Measurements from ENCODE around the gene TRIO. TPM values are rescaled to one million over a fixed set of nuclear protein-coding genes. Genes with fewer than 3 reads are reported as not detected.

TRIO gene
- total and polyA plus RNA-seq, 10 of the 15 experiments (the other 5 are each of a cell fraction or from before 2014, with no cell fraction given) = 5.1 to 96.4 (median 44.6) TPM

DNA sequence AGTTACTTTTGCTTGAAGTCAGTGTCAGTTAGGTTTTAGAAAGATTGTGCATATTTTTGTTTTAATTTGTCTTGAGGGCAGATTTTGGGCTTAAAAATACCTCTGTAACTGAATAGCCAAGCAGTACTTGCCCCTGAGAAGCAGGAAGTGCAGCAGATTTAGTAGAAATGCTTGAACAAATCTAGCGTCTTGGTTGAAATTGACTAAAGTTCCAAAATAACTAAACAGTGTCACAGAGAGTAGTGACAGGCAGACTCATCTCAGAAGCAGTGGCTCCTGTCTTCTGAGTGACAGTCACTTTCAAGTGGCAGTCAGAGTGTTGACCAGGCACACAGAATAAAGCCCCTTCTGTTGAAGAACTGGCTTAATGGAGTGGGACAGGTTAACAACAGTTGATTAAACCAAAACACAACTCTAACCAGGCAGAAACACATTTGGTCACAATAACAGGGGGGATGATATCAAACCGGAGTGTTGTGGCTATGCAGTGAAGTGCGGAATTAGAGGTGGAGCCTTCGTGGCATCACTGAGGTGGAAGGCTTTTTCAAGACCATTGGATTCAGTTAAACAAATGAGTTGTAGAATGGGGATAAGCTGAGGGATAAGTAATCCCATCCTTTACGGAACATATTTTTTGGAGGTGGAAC is 29.1 kb downstream of the TRIO start:
- no peaks in the 10 kb centered on the region for H3K36me3 ChIP-seq (ENCODE audit: control insufficient read depth in 2 of 2, insufficient read depth in 2 of 2, low read length in 1 of 2)
- CTCF ChIA-PET = interaction anchor here (0.6 to 1.8 kb wide), 11 partner anchors 8 to 495 kb away, joined by 3 to 9 read pairs (median 3); no protein-coding TSS in a partner anchor
- ATAC-seq (peak; percentile 63), FAIRE-seq (peak; percentile 13), DNase-seq (ENCODE audit: low read depth, low spot score) (peak; percentile 69)
- H2AFZ ChIP-seq (ENCODE audit: control insufficient read depth, low read depth, low read length) = no peak overlapping the region
- peaks cover 52% of the 10 kb centered on the region for H3K4me1 ChIP-seq (ENCODE audit: control insufficient read depth, insufficient read depth, low read length)
- H3K4me3 ChIP-seq = peak overlapping the region; percentile 49
- no TSS peak for BruUV-seq (replicated peaks)
- H3K9me3 ChIP-seq (replicated peaks; ENCODE audit: control insufficient read depth, insufficient read depth, low read length) = no peaks in the 10 kb centered on the region
- H3K4me2 ChIP-seq (ENCODE audit: control insufficient read depth, insufficient read depth) = peak overlapping the region; percentile 73
- H4K20me1 ChIP-seq (ENCODE audit: control insufficient read depth, insufficient read depth) = no peaks in the 10 kb centered on the region
- H3K27ac ChIP-seq (ENCODE audit: control insufficient read depth, insufficient read depth) = peak overlapping the region; percentile 91
- no peaks in the 10 kb centered on the region for H3K27me3 ChIP-seq (replicated peaks in 1 of 2; ENCODE audit: control insufficient read depth in 2 of 2, insufficient read depth in 2 of 2, low read length in 1 of 2)
- 2% methylated on average over 5 of the region's 5 CpGs for WGBS (ENCODE audit: insufficient coverage, insufficient replicate concordance, low lambda C conversion rate, missing lambda C conversion rate)
- RAD21 ChIA-PET (ENCODE audit: unreplicated experiment) = interaction anchor here (1.0 to 20.6 kb wide), 7 partner anchors 12 to 98 kb away, joined by 3 to 344 read pairs (median 4); partner anchors contain the start of gene TRIO
- in situ Hi-C loops (cut with MboI) = loop anchor here (25.0 kb wide), 1 partner anchor 490 kb away; the partner anchor contains the start of gene OTULIN
- peak overlapping the region; percentile 36; the same call in 1 of the 2 replicates for H3K9ac ChIP-seq (ENCODE audit: control insufficient read depth, insufficient read depth, low read length)
- POLR2A ChIA-PET = interaction anchor here (0.9 to 13.8 kb wide), 5 partner anchors 20 to 40 kb away, joined by 3 to 314 read pairs (median 8); partner anchors contain the start of gene TRIO
- SMC1A ChIA-PET (ENCODE audit: uncharacterized antibody, unreplicated experiment) = interaction anchor here (0.8 to 16.4 kb wide), 8 partner anchors 19 to 98 kb away, joined by 3 to 430 read pairs (median 3); no protein-coding TSS in a partner anchor
- H3K79me2 ChIP-seq (ENCODE audit: control insufficient read depth, insufficient read depth, low read length) = peaks cover 96% of the 10 kb centered on the region
- intact Hi-C loops (cut with micrococcal nuclease; ENCODE audit: unreplicated experiment) = loop anchor here (2.0 kb wide), 1 partner anchor 15 kb away; no protein-coding TSS in a partner anchor
- TF ChIP-seq HDAC2 (IDR thresholded peaks at IDR 0.05) = no peak
- no peak for TF ChIP-seq PAX8 (IDR thresholded peaks at IDR 0.05)
- no peak for TF ChIP-seq NR2C1 (IDR thresholded peaks at IDR 0.05)
- 0 out of 2 replicates have a peak, but pooled peaks have one; percentile 59 for TF ChIP-seq CBX5 (IDR thresholded peaks at IDR 0.05; ENCODE audit: low read depth)
- TF ChIP-seq NFIC (IDR thresholded peaks at IDR 0.05; ENCODE audit: low read depth, low read length) = peak; percentile 40
- 0 out of 4 replicates have a peak, but pooled peaks of 1 of the 2 experiments have one; percentile 8 for TF ChIP-seq EP300 (IDR thresholded peaks at IDR 0.05; ENCODE audit: borderline replicate concordance in 1 of 2, control insufficient read depth in 1 of 2, low read depth in 2 of 2, low read length in 2 of 2)
- TF ChIP-seq ZBED1 (IDR thresholded peaks at IDR 0.05; ENCODE audit: borderline replicate concordance) = no peak
- 0 out of 2 replicates have a peak, but pooled peaks have one; percentile 20 for TF ChIP-seq NBN (IDR thresholded peaks at IDR 0.05)
- TF ChIP-seq PAX5 (IDR thresholded peaks at IDR 0.05; ENCODE audit: borderline replicate concordance, low read depth, low read length) = no peak
- peak; percentile 61; the same call in 1 of the 2 replicates for TF ChIP-seq TCF7 (IDR thresholded peaks at IDR 0.05; ENCODE audit: borderline replicate concordance)
- no peak for TF ChIP-seq ZBTB4 (CRISPR knock-in tag; IDR thresholded peaks at IDR 0.05)
- TF ChIP-seq MYB (IDR thresholded peaks at IDR 0.05; ENCODE audit: borderline replicate concordance, low read depth, low read length) = no peak
- TF ChIP-seq PBX3 (IDR thresholded peaks at IDR 0.05; ENCODE audit: insufficient replicate concordance, low read depth, low read length) = peak; percentile 84
- no peak for TF ChIP-seq ZNF592 (IDR thresholded peaks at IDR 0.05)
